Keratinocyte (primary cell): ENCODE results near the gene RTP3. TPM values are rescaled to one million over a fixed set of nuclear protein-coding genes. Genes with fewer than 3 reads are reported as not detected.

Experiments used
- DNase-seq: peaks from one replicate; pipeline ENCODE4 v3.0.0-alpha.2; 2011; ENCODE audit warnings: low read depth, missing footprints, low spot score
- FAIRE-seq: peaks from 2 replicates; lab custom pipeline; 2011; peaks lifted over from hg19 to GRCh38; lab: Jason Lieb, UNC
- H2AFZ ChIP-seq: 2 replicates; pipeline ENCODE4 v1.6.0; 2012; ENCODE audit warnings: low read length, control low read depth, inconsistent platforms; ENCODE audit not compliant: control insufficient read depth
- H3K27ac ChIP-seq: 2 replicates; pipeline ENCODE4 v1.5.1; 2011; ENCODE audit warnings: low read length; ENCODE audit not compliant: control insufficient read depth, insufficient read depth
- H3K27me3 ChIP-seq: 3 replicates; pipeline ENCODE4 v1.6.0; 2011; ENCODE audit warnings: low read length; ENCODE audit not compliant: control insufficient read depth, insufficient read depth; ENCODE audit errors: extremely low read depth
- H3K36me3 ChIP-seq, 2 experiments: 2 replicates in 1 of 2; 3 replicates in 1 of 2; pipeline ENCODE4 v1.5.1; 2011; ENCODE audit warnings: low read length in 2 of 2, mild to moderate bottlenecking in 1 of 2; ENCODE audit not compliant: control insufficient read depth in 2 of 2, insufficient read depth in 2 of 2; ENCODE audit errors: extremely low read depth in 1 of 2
- H3K4me1 ChIP-seq: 3 replicates; pipeline ENCODE4 v1.5.1; 2011; ENCODE audit warnings: low read length; ENCODE audit not compliant: control insufficient read depth, insufficient read depth; ENCODE audit errors: extremely low read depth
- H3K4me2 ChIP-seq: 3 replicates; pipeline ENCODE4 v1.6.0; 2011; ENCODE audit warnings: low read depth, low read length; ENCODE audit not compliant: control insufficient read depth, insufficient read depth; ENCODE audit errors: extremely low read depth
- H3K4me3 ChIP-seq, 3 experiments: fragments of 200-600 bp in 1 of 3; sonication (generic) in 1 of 3; 2 replicates in 2 of 3; 3 replicates in 1 of 3; pipeline ENCODE4 v1.5.1; 2011 to 2016; ENCODE audit warnings: low read length in 3 of 3, mild to moderate bottlenecking in 3 of 3, control low read depth in 2 of 3, inconsistent platforms in 1 of 3, low read depth in 1 of 3, mixed read lengths in 1 of 3, mixed run types in 1 of 3, moderate library complexity in 1 of 3; ENCODE audit not compliant: control insufficient read depth in 2 of 3, insufficient read depth in 2 of 3; ENCODE audit errors: extremely low read depth in 1 of 3
- H3K79me2 ChIP-seq: 2 replicates; pipeline ENCODE4 v1.6.0; 2012; ENCODE audit warnings: low read length; ENCODE audit not compliant: control insufficient read depth, insufficient read depth
- H3K9ac ChIP-seq: 3 replicates; pipeline ENCODE4 v1.6.0; 2011; ENCODE audit warnings: low read length; ENCODE audit not compliant: control insufficient read depth, insufficient read depth; ENCODE audit errors: extremely low read depth
- H3K9me1 ChIP-seq: 3 replicates; pipeline ENCODE4 v1.6.0; 2011; ENCODE audit warnings: low read length; ENCODE audit not compliant: control insufficient read depth, insufficient read depth; ENCODE audit errors: extremely low read depth
- H3K9me3 ChIP-seq: 2 replicates; pipeline ENCODE4 v1.5.1; 2012; ENCODE audit warnings: low read depth, low read length; ENCODE audit not compliant: control insufficient read depth
- H4K20me1 ChIP-seq: 3 replicates; pipeline ENCODE4 v1.6.0; 2011; ENCODE audit warnings: low read length; ENCODE audit not compliant: control insufficient read depth, insufficient read depth; ENCODE audit errors: extremely low read depth
- CTCF ChIP-seq, 3 experiments: IDR thresholded peaks in 1 of 3; conservative IDR thresholded peaks in 1 of 3; optimal IDR thresholded peaks in 1 of 3; 2 replicates in 2 of 3; 3 replicates in 1 of 3; pipeline versions ENCODE3 to v1.5.1; 2011; ENCODE audit warnings: low read length in 3 of 3, mild to moderate bottlenecking in 3 of 3, moderate library complexity in 2 of 3, control low read depth in 1 of 3, inconsistent platforms in 1 of 3; ENCODE audit not compliant: insufficient read depth in 2 of 3; ENCODE audit errors: extremely low read depth in 1 of 3
- EZH2 ChIP-seq: IDR thresholded peaks from one replicate; pipeline ENCODE4 v1.6.1; 2012; ENCODE audit warnings: inconsistent platforms, mild to moderate bottlenecking, low read length, moderate library complexity
- dilution Hi-C: fragments of 300-500 bp; cut with MboI; formaldehyde crosslinking; loops from one replicate; pipeline ENCODE4 v1.7.0; 2020; ENCODE audit warnings: low sequenced_read_pairs; ENCODE audit not compliant: extremely low pct_ligation_motif_present
- polyA plus RNA-seq, 5 experiments: library from polyadenylated mRNA; depleted of rRNA in 3 of 5; stranded (reverse) in 3 of 5; stranded (forward) in 1 of 5; unstranded in 1 of 5; fragments of >200 nt; gene quantifications; 1 replicate in 1 of 5; 2 replicates in 3 of 5; 3 replicates in 1 of 5; pipeline versions ENCODE4 v1.2.1 to v1.2.3, GENCODE V29; 2011 to 2012; ENCODE audit warnings: missing spikeins in 2 of 5, low read depth in 1 of 5, low replicate concordance in 1 of 5

RTP3 gene
- polyA plus RNA-seq, 1 donor (not counting 4 experiments of a cell fraction or from before 2014, with no cell fraction given): not detected

DNA sequence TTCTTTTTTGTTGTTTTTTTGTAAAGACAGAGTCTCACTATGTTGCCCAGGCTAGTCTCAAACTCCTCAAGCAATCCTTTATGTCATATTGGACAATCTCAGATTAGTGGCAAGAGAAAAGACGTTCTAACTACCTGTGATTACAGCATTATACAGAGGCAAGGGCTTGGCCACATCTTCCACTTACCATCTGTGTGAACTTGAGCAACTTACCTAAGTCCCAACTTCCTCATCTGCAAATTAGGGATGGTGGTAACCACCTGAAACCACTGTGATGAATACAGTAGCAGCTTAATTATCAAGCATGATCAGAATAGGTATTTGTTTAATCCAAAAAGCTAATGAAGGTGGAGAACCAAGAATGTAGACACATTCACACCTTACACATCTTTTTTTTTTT lies 52.2 kb downstream of the RTP3 start:
- Histone ChIP-seq H3K36me3 (no peaks in the 10 kb centered on the region), H3K27ac (no peak overlapping the region), H3K4me2 (no peak overlapping the region), H3K4me1 (peaks cover 3% of the 10 kb centered on the region), H3K27me3 (no peaks in the 10 kb centered on the region), H3K4me3 (no peak overlapping the region), H3K9me3 (no peaks in the 10 kb centered on the region), H2AFZ (no peak overlapping the region), H3K9me1 (no peaks in the 10 kb centered on the region), H4K20me1 (no peaks in the 10 kb centered on the region), H3K9ac (no peak overlapping the region), H3K79me2 (no peaks in the 10 kb centered on the region)
- no peak for TF ChIP-seq EZH2
- TF ChIP-seq CTCF (optimal IDR thresholded peaks at IDR 0.05 in 1 of 3, IDR thresholded peaks at IDR 0.05 in 1 of 3, conservative IDR thresholded peaks at IDR 0.05 in 1 of 3; ENCODE audit: extremely low read depth in 1 of 3, insufficient read depth in 2 of 3, low read length in 3 of 3): no peak
- FAIRE-seq: no peak
- dilution Hi-C loops: no loop called here
- no peak for DNase-seq

Other genes starting within 250 kb of the RTP3 start
- 0.02 to 0.26 TPM (median 0.07 TPM) in 3 replicates for gene CCR2, start 143.9 kb upstream of the RTP3 start, polyA plus RNA-seq
- 0.07 to 0.54 TPM (median 0.14 TPM) in 3 replicates for gene CCR5, start 127.0 kb upstream of the RTP3 start, polyA plus RNA-seq
- gene CCRL2, start 90.7 kb upstream of the RTP3 start, polyA plus RNA-seq: 0.09 to 0.17 TPM in 2 of 3 replicates, not detected in the other
- gene LTF, start 33.1 kb upstream of the RTP3 start, polyA plus RNA-seq: 0.03 TPM in 1 of 3 replicates, not detected in the others
- gene LRRC2, start 68.3 kb downstream of the RTP3 start, polyA plus RNA-seq: 0.17 to 0.58 TPM (median 0.51 TPM) in 3 replicates
- not detected in 3 replicates for gene FAM240A, start 114.5 kb downstream of the RTP3 start, polyA plus RNA-seq
- 35.0 to 76.9 TPM (median 40.9 TPM) in 3 replicates for gene ALS2CL, start 195.7 kb downstream of the RTP3 start, polyA plus RNA-seq
- gene TMIE, start 203.4 kb downstream of the RTP3 start, polyA plus RNA-seq: 0.04 to 0.07 TPM in 2 of 3 replicates, not detected in the other
- not detected in 3 replicates for gene PRSS50, start 219.9 kb downstream of the RTP3 start, polyA plus RNA-seq